Lung (tissue), 12 donors: Measurements from ENCODE around the gene AHDC1. TPM values are rescaled to one million over a fixed set of nuclear protein-coding genes. Genes with fewer than 3 reads are reported as not detected.

Experiments
- ATAC-seq: fragments of 200-7000 bp; cut with Tn5 transposase; one replicate; pipeline ENCODE4 v1.9.1; 2020; ENCODE audit warnings: moderate number of reproducible peaks; ENCODE audit not compliant: insufficient read depth, low FRiP score
- DNase-seq, 3 donors: peaks; one replicate each; pipeline ENCODE4 v3.0.0-alpha.2; 2013 to 2017
- H3K27ac ChIP-seq, 2 donors: one replicate each; pipeline ENCODE4 v1.5.1; 2013; ENCODE audit warnings: mild to moderate bottlenecking in 2 of 2, moderate library complexity in 2 of 2, control low read depth in 1 of 2, inconsistent platforms in 1 of 2, low read depth in 1 of 2, low read length in 1 of 2
- H3K27me3 ChIP-seq, 3 donors: one replicate each; pipeline ENCODE4 v1.5.1; 2013; ENCODE audit warnings: low read length in 2 of 3; ENCODE audit not compliant: control insufficient read depth in 3 of 3, insufficient read depth in 3 of 3
- H3K36me3 ChIP-seq, 4 donors: one replicate each; pipeline ENCODE4 v1.5.1; 2013; ENCODE audit warnings: low read length in 4 of 4, mild to moderate bottlenecking in 1 of 4, moderate library complexity in 1 of 4; ENCODE audit not compliant: control insufficient read depth in 4 of 4, insufficient read depth in 4 of 4
- H3K4me1 ChIP-seq, 5 donors: one replicate each; pipeline ENCODE4 v1.5.1; 2013; ENCODE audit warnings: low read length in 5 of 5, mild to moderate bottlenecking in 2 of 5, moderate library complexity in 1 of 5; ENCODE audit not compliant: control insufficient read depth in 5 of 5, insufficient read depth in 5 of 5
- H3K4me3 ChIP-seq: one replicate; pipeline ENCODE4 v1.5.1; 2013; ENCODE audit warnings: mild to moderate bottlenecking, control low read depth, moderate library complexity
- H3K9ac ChIP-seq, 2 donors: one replicate each; pipeline ENCODE4 v1.5.1; 2013; ENCODE audit warnings: low read length in 2 of 2, control low read depth in 1 of 2; ENCODE audit not compliant: insufficient read depth in 1 of 2
- H3K9me3 ChIP-seq, 4 donors: one replicate each; pipeline ENCODE4 v1.5.1; 2013; ENCODE audit warnings: low read length in 3 of 4, mild to moderate bottlenecking in 1 of 4, moderate library complexity in 1 of 4; ENCODE audit not compliant: control insufficient read depth in 4 of 4, insufficient read depth in 3 of 4
- WGBS, 2 donors: extraction: QIAGEN DNeasy Blood & Tissue Kit; methylation state at CpG; one replicate each; pipeline ENCODE4 v1.1.7; 2013; 5-methylcytosine and 5-hydroxymethylcytosine counted together
- polyA plus RNA-seq, 2 donors: library from polyadenylated mRNA; stranded (reverse); fragments of 200-250 nt; gene quantifications; one replicate each; pipeline ENCODE4 v1.2.1, GENCODE V29; 2013
- total RNA-seq, 2 donors: library from RNA; depleted of rRNA in 1 of 2; stranded (reverse); fragments of >200 nt in 1 of 2; gene quantifications; one replicate each; pipeline ENCODE4 v1.2.1, GENCODE V29; 2014 to 2021
- TF ChIP-seq, protein P1 (sequence below): IDR thresholded peaks from 2 replicates; pipeline ENCODE4 v1.5.1; 2012; ENCODE audit warnings: mild to moderate bottlenecking; ENCODE audit errors: control extremely low read depth, extremely low read depth
- donor health status: control.
- donor health status: control.
- donor health status: Bipolar disorder and iron deficiency.
- donor health status: healthy.
- donor health status: DM: yes; HTN: yes; CAD: no.

The AHDC1 gene
- total and polyA plus RNA-seq, 4 donors: 10.3 to 37.9 (median 21.8) TPM

GRCh38 chr1:27596261-27596660 lies 7.7 kb downstream of the AHDC1 start:
- no peaks in the 10 kb centered on the region for H3K27me3 ChIP-seq
- no peak for DNase-seq
- WGBS, 2 donors: 35 to 44% methylated on average over 8 to 9 of the region's 9 CpGs

GRCh38 chr1:27595597-27595996 lies 8.3 kb downstream of the AHDC1 start:
- no peak overlapping the region for H3K9ac ChIP-seq
- H3K27ac ChIP-seq: no peak overlapping the region
- 76 to 81% methylated on average over 5 of the region's 5 CpGs for WGBS, 2 donors
- no peak overlapping the region for H3K4me3 ChIP-seq
- peaks cover 31 to 64% (median 49%) of the 10 kb centered on the region in 5 donors for H3K4me1 ChIP-seq
- H3K27me3 ChIP-seq: no peaks in the 10 kb centered on the region
- peaks cover 0 to 5% (median under 1%) of the 10 kb centered on the region in 4 donors for H3K36me3 ChIP-seq
- DNase-seq (no peak), ATAC-seq (no peak)
- TF ChIP-seq, protein P1, sequence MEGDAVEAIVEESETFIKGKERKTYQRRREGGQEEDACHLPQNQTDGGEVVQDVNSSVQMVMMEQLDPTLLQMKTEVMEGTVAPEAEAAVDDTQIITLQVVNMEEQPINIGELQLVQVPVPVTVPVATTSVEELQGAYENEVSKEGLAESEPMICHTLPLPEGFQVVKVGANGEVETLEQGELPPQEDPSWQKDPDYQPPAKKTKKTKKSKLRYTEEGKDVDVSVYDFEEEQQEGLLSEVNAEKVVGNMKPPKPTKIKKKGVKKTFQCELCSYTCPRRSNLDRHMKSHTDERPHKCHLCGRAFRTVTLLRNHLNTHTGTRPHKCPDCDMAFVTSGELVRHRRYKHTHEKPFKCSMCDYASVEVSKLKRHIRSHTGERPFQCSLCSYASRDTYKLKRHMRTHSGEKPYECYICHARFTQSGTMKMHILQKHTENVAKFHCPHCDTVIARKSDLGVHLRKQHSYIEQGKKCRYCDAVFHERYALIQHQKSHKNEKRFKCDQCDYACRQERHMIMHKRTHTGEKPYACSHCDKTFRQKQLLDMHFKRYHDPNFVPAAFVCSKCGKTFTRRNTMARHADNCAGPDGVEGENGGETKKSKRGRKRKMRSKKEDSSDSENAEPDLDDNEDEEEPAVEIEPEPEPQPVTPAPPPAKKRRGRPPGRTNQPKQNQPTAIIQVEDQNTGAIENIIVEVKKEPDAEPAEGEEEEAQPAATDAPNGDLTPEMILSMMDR: no peak
- H3K9me3 ChIP-seq: no peaks in the 10 kb centered on the region

More at GRCh38 chr1:27596261-27596660, 7.7 kb downstream of the AHDC1 start:
- H3K4me3 ChIP-seq: no peak overlapping the region
- H3K36me3 ChIP-seq: peaks cover 0 to 5% (median under 1%) of the 10 kb centered on the region in 4 donors
- TF ChIP-seq, protein P1: no peak
- H3K9me3 ChIP-seq: no peaks in the 10 kb centered on the region
- H3K4me1 ChIP-seq: peaks cover 30 to 67% (median 45%) of the 10 kb centered on the region in 5 donors
- H3K9ac ChIP-seq: no peak overlapping the region
- ATAC-seq: no peak
- H3K27ac ChIP-seq: peak overlapping the region in 1 of 2 donors; percentile 8

- Histone ChIP-seq H3K36me3 (peaks cover 0 to 5% (median 2%) of the 10 kb centered on the region in 4 donors), H3K9me3 (no peaks in the 10 kb centered on the region), H3K4me1 (peaks cover 33 to 66% (median 48%) of the 10 kb centered on the region in 5 donors), H3K27ac (peak overlapping the region; percentile 3 to 13), H3K9ac (peak overlapping the region in 1 of 2 donors; percentile 33), H3K27me3 (no peaks in the 10 kb centered on the region), H3K4me3 (no peak overlapping the region)
- ATAC-seq (no peak), DNase-seq (no peak)
- WGBS, 2 donors: 73 to 78% methylated on average over 17 of the region's 17 CpGs
- TF ChIP-seq, protein P1: no peak
Observed at GRCh38 chr1:27594564-27595510, 9.1 kb downstream of the AHDC1 start.
